NOMO-1 treated with DMSO at 0.1 percent for 48 hours (cell line): ENCODE data around the gene MYH11.
"Not testable (repeated sequence)": the region's sequence is repeated elsewhere in the genome, so short reads cannot be mapped to it uniquely, and the experiment has no call there.

Source experiments
- DNase-seq: peaks from one replicate; lab custom pipeline; 2025; ENCODE audit not compliant: unreplicated experiment; lab: John Stamatoyannopoulos, UW

MYH11 gene

DNA sequence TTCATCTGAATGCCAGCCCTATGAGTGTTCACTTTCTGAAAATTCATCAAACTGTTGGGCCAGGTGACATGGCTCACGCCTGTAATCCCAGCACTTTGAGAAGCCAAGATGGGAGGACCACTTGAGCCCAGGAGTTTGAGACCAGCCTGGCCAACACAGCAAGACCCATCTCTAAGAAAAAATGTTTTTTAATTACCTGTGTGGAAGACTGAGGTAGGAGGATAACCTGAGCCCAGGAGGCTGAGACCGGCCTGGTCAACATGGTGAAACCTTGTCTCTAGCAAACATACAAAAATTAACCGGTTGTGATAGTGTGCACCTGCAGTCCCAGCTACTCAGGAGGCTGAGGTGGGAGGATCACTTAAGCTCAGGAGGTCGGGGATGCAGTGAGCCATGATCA, 10.3 kb downstream of the MYH11 start:
- no peak for DNase-seq

DNA sequence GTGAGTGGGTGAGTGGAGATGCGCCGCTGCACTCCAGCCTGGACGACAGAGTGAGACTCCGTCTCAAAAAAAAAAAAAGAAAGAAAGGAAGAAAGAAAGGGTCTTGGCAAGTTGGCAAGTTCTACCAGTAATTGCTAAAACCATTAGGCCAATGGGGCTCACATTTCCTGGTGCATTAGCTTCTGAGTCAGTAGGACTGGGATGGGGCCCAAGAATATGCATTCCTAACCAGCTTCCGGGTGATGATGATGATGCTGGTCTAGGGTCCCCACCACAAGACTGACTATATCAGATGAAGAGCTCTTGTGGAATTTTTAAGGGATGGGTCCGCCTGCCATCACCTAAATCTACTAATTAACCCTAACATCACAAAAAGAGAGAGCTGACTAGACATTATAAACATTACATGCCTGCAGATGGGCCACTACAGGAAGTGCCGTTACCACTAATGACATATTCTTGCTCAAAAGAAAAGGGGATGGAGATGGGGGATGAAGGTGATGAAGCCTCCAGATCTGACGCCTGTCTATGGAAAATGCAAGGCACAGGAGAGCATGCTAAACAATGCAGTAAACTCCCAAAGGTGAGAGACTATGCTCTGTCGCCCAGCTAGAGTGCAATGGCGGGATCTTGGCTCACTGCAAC, 13.1 kb downstream of the MYH11 start:
- no peak for DNase-seq

DNA sequence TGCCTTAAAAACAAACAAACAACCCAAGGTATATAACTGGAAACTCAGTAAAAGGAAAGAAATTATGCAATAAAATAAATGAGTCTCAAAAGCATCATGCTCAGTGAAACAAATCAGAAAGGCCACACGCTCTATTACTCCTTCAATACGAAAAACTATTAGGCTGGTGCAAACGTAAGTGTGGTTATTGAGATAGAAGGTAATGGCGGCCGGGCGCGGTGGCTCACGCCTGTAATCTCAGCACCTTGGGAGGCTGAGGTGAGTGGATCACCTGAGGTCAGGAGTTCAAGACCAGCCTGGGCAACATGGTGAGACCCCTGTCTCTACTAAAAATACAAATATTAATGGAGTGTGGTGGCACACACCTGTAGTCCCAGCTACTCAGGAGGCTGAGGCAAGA, 17.6 kb downstream of the MYH11 start:
- DNase-seq: not testable (repeated sequence)

DNA sequence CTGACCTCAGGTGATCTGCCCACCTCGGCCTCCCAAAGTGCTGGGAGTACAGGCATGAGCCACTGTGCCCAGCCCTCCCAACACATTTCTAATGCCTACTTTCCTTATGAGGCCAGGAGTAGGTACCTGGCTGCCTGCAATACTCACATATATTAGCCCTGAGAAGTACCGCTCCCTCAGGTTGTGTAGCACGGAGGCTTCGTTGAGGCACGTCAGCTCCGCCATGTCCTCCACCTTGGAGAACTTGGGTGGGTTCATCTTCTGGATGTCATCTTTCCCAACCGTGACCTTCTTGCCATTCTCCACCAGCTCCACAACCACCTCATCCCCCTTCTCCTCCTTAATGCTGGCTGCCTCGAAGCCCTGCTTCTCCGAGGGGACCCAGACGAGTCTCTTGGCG, 19.1 kb downstream of the MYH11 start:
- no peak for DNase-seq

DNA sequence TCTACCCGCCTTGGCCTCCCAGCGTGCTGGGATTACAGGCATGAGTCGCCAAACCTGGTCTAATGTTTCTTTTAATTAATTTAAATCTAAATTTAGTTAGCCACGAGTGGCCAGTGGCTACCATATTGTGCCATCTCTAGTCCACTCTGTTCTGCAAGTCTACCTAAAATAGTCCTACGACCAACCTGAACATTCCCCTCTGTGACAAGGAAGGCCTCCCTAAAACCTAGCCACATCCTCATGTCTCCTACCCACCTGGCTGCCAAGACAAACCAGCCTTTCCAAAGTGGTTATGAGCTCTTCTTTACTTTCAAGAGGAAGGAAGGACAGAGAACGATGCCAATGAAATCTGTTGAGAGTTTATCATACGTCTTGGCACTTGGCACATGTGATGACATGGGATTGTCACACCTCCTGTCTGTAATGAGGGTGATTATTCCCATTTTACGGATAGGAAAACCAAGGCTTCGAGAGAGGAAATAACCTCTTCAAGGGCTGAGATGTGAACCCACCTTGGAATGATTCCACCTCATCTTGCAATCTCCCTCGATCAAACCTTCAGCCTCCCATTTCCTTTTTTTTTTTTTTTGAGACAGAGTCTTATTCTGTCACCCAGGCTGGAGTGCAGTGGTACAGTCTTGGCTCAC, 19.7 kb downstream of the MYH11 start:
- DNase-seq: no peak

DNA sequence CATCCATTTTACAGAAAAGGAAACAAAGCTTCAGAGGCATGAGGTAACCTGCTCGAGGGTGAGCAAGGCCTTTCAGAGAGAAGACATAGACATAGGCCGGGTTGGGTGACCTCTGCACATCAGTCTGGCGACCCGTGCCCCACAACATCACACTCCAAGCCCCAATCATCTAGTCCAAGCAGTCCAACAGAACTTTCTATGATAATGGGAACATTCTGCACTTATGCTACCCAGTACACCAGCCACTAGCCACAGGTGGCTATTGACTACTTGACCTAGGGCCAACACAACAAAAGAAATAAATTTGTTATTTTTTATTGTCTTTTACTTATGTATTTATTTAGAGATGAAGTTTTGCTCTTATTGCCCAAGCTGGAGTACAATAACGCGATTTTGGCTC, 20.8 kb downstream of the MYH11 start:
- DNase-seq: no peak

DNA sequence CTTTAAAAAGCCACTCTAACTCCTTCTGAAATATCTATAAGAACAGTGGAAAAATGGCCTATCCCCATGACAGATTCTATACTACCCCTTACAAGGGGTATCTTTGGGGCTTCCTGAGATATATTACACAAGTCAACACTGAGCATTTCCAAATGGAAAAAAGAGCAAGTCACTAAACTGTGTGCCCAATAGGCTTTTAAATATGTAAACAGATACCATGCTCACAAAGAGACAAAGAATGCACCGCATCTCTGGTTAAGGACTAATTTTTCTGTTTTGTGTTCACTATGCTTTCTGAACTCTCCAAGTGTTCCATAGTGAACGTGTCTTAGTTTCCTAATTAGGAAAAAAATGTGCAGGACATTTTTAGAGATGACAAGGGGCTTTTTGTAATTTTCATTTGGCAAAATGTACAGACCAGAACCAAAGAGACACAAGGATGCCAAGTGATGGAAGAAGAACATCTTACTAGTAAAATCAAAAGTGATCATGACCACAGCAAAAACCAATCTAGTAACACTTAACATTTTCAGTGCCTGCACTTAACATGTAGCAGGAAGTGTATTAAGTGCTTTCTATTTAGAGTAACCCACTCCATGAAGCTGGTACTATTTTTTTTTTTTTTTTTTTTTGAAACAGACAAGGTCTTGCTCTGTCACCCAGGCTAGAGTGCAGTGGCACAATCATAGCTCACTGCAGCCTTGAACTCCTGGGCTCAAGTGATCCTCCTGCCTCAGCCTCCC, 21.5 kb downstream of the MYH11 start:
- DNase-seq: peak; percentile 46

DNA sequence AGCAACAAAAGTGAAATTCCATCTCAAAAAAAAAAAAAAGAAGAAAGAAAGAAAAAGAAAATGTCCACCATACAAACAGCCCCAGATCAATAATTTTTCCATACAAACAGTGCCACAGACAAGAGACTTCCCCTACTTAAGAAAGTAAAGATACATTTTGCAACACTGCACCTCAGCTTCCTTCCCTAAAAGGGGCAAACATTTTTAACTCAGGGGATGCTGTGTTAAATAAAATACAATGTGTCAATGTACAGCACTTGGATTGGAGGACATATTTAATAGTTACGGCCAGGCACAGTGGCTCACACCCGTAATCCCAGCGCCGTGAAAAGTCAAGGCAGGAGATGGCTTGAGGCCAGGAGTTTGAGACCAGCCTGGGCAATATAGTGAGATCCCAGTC, 22.3 kb downstream of the MYH11 start:
- DNase-seq: peak; percentile 83

DNA sequence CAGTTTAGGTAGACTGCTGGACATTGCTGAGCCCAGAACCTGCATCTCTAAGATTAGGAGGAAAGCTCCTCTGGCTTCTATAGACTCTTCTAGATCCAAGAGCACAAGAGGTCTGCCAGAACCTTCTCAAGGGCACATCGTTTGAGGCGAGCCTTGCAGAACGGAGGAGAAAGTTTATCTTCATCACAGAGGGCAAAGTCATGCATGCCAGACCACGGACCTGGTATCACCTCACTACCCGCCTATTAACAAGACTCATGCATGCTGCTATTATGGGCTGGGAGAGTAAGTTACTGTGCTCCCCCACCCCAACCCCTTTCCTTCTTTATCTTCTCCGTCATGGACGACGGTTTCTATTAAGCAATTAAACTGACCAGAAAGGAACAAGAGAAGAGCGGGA, 23.3 kb downstream of the MYH11 start:
- DNase-seq: no peak

DNA sequence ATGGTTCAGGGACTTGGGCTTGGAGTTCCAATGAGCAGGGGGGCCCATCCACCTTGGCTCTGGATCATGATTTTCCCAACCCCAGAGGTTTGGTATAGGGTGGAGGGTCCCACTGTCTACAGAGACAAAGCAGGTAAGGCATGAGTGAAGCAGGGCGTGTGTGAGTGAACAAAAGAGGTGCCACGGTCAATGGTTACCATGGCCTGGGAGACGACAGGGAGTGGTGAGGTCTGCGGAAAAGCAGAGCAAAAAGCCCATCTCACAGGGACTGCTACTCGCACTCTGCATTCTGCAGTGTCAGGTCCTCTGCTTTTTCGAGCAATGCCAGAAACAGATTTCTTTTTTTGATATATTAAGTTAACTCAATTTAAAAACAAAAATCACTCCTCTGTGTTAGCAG, 24.6 kb downstream of the MYH11 start:
- no peak for DNase-seq

DNA sequence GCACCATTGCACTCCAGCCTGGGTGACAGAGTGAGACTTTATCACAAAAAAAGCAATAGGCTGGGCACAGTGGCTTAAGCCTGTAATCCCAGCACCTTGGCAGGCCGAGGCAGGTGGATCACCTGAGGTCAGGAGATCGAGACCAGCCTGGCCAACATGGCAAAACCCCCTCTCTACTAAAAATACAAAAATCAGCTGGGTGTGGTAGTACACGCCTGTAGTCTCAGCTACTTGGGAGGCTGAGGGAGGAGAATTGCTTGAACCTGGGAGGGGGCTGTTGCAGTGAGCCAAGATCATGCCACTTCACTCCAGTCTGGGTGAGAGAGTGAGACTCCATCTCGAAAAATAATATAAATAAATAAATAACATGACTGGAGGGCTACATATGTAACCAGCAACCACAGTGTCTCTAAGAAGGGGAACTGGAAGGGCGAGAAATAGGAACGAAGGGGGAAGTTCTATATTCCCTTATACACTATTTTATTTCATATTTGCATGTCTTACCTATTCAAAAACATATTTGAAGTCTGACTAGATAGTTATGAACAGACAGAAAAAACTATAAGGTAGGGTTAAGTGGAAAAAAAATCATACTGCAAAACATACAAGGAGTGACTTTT, 25.9 kb downstream of the MYH11 start:
- peak; percentile 66 for DNase-seq

DNA sequence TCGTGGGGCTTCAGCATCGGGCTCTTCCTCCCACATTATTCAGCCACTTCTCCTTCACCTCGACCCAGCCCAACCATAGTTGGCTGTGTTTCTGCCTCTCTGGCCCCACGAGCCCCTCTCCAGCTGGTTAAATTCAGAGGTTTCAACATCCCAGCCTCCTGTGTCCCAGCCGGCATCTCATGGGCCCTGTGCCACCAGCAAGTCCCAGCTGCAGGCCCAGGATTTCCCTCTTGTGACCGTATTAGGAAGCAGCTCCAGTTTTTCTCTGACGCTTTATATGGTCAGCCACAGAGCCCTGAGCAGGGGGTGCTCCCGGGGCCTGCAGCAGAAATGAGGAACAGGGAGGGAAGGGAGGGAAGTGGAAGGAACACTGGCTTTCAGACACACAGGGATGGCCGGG, 27.4 kb downstream of the MYH11 start:
- DNase-seq: no peak

DNA sequence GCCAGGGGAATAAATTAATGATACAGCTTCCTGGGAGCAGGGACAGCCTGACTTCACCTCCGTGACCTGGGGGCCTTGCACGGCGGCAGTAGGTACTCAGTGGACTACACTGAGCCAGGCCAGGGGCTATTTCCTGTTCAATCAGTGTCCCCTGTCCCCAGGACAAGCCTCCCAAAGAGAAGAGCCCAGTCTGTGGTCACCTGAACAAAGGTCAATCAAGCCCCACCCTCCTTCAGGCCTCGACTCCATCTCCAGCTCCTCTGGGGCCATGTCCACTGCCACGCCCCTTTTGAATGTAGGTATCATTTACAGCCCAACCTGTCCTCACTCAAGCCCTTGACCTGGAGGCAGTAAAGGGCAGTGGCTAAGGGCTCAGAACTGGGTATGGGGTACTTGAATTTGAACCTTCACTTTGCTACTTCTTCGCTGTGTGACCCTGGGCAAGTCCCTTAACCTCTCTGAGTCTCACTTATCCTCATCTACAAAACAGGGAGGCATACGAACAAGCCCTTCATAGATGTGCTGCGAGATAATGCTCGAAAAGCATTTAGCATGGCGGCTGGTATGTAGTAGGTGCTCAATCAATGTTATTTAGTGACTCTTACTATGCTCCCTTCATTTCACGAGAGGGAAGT, 29.0 kb downstream of the MYH11 start:
- no peak for DNase-seq

DNA sequence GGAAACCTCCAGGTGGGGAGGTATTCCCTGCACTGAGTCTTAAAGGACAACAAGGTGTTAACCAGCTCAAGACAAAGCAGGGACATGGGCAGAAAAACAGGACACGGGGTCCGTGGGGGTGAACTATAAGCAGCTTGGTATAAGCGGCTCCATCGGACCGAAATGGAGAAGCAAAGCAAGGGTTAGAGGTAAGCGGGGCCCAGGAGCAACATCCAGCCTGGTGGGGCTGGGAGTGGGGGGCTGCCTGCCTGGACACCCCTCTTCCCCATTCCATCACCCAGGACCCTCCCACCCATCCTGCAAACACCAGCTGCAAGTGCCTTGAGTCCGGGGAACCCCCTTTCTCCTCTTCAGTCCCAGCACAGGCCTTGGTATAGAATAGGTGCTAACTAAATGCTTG, 29.5 kb downstream of the MYH11 start:
- DNase-seq: no peak

DNA sequence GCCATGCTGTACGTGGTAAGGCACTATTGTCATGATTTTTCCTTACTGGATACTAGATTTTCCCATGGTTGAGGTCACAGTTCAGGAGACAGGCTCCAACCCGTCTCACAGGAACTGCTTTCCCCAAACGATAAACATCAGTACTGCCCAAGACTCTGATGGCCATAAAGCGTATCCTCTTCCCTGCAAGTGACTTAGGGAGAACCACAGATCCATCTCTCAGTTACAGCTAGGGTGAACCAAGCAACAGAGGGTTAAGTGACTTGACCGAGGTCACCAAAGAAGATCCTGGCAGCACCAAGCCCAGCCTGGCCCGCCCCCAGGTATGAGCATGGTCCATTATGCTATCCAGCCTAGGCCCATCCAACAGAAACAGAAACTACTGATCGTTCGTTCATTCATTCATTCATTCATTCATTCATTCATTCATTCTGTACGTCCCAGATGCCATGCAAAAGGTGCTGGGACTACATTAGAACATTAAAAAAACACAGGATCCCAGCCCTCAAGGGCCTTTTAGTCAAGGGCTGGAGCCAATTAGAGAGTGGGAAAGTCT, 31.0 kb downstream of the MYH11 start:
- DNase-seq: no peak

DNA sequence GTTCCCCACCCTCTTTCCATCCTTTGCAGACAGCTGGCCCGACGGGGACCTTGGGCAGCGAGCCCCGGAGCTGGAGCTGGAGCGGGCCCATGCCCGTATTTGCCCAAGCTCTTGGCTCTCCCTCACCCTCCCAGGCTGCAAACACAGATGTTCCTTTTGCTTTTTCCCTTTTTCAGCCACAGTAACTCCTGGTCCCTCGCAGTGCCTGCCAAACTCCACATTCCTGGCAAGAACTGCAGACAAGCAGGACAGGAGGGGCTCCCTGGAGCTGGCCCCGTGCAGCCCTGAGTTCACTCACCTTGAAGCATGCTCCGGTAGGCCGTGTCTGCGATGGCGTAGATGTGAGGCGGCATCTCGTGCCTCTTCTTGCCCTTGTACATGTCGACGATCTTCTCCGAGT, 33.9 kb downstream of the MYH11 start:
- DNase-seq: no peak

DNA sequence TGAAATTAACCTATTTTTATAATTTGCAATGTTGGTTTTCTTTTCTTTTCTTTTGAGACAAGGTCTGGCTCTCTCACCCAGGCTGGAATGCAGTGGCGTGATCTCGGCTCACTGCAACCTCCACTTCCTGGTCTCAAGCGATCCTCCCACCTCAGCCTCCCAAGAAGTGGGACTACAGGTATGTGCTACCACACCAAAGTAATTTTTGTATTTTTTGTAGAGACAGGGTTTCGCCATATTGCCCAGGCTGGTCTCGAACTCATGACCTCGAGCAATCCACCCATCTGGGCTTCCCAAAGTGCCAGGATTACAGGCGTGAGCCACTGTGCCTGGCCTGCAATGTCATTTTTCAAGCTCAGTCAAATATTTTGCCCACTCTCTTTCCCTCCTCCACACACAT, 36.0 kb downstream of the MYH11 start:
- no peak for DNase-seq

DNA sequence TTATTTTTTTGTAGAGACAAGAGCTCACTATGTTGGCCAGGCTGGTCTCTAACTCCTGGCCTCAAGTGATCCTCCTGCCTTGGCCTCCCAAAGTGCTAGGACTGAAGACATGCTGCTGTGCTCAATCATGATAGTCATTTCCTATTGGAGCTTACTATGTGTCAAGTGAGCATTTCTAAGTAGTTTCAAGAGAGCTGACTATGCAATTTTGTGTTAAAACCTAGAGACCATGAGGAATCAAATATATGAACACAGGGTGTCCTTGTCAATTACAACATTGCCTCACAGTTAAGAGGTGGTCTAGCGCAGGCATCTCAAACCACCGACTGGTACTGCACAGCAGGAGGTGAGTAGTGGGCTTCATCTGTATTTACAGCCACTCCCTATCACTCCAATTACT, 37.8 kb downstream of the MYH11 start:
- DNase-seq: no peak

DNA sequence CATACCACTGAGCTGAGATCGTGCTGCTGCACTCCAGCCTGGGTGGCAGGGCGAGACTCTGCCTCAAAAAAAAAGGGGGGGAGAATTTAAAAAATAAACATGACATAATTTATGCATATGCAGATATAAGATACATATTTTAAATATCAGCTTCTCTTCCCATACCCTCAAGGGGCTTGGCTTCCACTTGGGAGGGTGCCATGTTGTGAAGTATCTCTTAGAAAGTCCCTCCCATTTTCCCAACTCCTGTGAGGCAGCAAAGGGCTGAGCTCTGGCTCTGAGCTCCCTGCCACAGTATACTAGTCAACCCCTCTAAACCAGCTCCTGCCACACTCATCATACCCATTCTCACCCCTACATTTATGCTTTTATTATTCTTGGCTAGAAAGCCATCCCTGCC, 39.4 kb downstream of the MYH11 start:
- no peak for DNase-seq

DNA sequence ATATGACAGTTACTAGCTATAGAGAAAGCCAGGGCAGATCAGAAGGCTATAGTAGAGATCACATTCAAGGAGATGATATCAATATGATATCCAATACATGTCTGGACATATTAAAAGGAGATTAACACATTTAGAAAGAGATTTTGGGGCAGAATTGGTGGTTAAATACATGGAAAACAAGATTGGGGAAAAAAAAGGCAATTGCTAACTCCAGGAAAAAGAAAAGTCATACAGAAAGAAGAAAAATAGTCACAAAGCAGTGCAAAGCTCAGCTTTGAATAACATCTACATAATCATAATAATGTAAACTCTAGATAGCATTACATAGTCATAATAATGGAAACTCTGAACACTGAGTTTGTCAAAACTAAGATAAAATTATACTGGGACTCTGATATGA, 40.6 kb downstream of the MYH11 start:
- no peak for DNase-seq

DNA sequence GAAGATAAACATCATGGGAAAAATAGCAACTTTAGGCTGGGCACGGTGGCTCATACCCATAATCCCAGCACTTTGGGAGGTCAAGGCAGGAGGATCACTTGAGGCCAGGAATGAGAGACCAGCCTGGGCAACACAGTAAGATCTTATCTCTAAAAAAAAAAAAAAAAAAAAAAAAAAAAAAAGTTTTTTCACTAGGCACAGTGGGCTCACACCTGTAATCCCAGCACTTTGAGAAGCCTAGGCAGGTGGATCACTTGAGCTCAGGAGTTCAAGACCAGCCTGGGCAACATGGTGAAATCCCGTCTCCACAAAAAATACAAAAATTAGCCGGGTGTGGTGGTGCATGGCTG, 44.5 kb downstream of the MYH11 start:
- DNase-seq: not testable (repeated sequence)
